ENCODE data around the gene MYO5B.

Gene MYO5B

GRCh38 chr18:50187659-50188058 is 7.3 kb downstream of the MYO5B start:
- no peak for DNase-seq

DNA sequence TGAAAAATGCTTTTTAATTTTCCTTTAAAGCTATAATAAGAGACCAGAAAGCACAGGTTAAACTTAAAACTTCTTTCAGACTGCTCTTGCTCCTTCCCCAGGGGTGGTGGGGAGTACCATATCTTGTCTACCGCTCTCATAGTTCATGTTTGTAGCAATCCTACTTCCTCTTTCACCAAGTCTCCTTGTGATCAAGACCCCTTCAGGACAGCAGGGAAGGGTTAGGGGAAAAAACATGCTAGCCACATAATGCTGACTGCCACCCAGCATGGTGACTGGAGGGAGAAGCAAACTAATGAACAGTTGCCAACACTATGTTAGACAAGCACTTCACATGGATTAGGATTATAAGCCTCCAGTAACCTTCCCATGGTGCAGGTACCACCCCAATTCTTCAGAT is 8.6 kb downstream of the MYO5B start:
- DNase-seq, result no peak

DNA sequence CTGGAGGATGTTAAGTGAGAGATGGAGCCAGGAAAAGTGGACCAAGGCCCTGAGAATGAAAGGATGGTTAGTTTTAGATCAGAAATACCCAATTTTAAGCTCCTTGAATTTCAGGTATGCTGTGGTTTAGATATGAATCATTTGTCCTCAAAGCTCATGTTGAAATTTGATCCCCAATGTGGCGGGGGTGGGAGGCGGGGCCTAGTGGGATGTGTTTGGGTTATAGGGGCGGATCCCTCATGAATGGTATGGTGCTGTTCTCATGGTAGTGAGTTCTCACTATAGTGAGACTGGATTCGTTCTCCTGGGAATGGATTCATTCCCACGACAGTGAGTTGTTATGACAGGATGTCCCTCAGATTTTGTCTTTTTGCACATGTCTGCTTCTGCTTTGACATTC is 11.4 kb downstream of the MYO5B start:
- no peak for DNase-seq

DNA sequence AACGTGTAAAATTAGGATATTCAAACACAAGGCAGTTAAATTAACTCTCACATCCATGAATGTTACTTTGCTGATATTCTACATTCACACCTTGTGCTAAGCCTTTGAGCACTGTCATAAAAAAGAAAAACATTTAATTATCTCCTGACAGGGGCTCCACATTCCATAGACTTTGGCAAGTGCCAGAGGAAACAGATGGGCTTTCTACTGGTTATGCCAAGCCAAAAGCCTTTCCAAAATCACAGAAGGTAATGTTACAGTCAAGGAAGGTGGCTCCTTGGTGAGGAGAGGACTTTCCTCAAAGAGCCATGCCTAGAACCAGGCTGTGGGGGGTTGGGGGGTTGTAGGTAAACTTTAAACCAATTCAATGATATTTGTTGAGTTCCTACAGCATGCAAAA is 12.4 kb downstream of the MYO5B start:
- DNase-seq, result no peak

- DNase-seq, result no peak
These were observed 13.4 kb downstream of the MYO5B start for GRCh38 chr18:50181590-50181989.

- no peak for DNase-seq
These were observed 15.5 kb downstream of the MYO5B start for GRCh38 chr18:50179465-50179864.

GRCh38 chr18:50177294-50177992 is 17.5 kb downstream of the MYO5B start:
- DNase-seq, result no peak

- DNase-seq, result no peak
These were observed 22.6 kb downstream of the MYO5B start for GRCh38 chr18:50172367-50172766.

- DNase-seq, result no peak
These were observed 23.5 kb downstream of the MYO5B start for GRCh38 chr18:50171406-50171805.

- DNase-seq, result no peak
These were observed 24.9 kb downstream of the MYO5B start for GRCh38 chr18:50170004-50170403.

GRCh38 chr18:50169149-50169548 is 25.8 kb downstream of the MYO5B start:
- DNase-seq, result no peak

GRCh38 chr18:50167966-50168365 is 27.0 kb downstream of the MYO5B start:
- DNase-seq, result no peak

DNA sequence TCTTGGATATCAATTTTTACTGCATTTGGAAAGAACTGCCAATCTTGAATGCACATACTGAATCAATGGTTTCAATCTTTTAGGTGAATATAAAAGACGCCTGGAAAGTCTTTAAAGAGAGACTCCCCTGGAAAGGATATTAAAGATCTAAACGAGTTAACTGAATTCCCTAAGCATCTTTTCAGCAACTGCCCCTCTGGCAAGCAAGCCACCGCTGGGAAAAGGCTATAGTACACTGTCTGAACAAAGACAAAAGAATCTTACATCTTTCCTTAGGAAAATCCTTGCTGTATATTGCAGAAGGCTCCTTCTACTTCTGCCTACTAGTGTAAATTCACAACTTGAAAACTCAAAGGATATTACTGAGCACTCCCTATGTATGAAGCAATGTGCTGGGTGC is 28.0 kb downstream of the MYO5B start:
- DNase-seq, result no peak

DNA sequence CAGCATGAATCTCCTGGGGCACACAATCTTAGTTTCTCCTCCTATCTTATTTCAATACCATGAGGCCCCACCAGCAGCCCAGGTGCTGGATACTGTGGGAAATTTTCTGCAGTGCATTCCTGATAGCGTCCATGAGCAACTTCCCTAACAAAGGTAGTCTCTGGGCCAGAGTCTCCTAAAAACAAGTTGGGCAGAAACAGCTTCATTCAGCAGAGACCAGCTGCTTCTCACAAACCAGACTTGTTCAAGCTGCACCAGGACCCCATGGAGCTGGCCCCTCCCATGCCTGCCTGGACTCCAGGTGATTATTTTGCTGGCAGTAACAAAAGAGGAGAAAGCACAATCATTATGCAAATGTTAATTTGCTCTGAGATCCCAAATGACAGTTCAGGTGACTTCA is 31.4 kb downstream of the MYO5B start:
- no peak for DNase-seq

DNA sequence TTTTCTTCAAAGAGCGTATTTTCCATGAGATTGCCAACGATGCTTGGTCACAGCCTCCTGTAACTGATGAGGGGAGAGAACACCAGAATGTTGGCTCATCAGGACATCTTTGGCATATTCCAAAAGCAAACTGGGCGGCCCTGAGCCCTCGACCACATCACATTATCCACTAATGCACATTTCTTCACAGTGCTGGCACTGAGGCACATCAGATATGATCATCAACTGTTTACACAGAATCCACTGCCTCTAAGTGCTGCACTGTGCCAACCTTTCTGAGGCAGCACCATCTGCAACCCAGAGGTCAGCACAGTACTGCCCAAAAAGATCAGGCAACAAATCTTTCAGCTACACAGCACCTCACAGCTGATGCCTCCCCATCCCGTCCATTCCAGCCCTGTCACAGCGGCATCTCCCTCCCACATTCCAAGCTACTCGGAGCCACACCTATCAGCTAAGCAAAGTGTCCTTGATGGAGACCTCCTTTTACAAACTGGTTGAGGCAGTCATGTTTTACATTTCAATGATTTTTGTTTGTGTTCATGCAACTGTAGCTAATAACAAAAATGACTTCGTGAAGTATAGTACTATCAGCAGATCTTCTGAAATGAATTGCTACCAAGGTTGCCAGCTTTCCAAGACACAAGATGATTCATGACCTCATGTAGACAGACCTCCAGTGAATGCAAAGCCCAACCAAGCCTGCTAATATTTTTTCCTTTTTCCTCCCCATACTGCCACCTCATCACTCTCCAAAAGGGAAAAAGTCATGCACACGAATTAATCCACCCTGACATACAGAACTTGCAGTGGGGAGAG is 32.3 kb downstream of the MYO5B start:
- no peak for DNase-seq

DNA sequence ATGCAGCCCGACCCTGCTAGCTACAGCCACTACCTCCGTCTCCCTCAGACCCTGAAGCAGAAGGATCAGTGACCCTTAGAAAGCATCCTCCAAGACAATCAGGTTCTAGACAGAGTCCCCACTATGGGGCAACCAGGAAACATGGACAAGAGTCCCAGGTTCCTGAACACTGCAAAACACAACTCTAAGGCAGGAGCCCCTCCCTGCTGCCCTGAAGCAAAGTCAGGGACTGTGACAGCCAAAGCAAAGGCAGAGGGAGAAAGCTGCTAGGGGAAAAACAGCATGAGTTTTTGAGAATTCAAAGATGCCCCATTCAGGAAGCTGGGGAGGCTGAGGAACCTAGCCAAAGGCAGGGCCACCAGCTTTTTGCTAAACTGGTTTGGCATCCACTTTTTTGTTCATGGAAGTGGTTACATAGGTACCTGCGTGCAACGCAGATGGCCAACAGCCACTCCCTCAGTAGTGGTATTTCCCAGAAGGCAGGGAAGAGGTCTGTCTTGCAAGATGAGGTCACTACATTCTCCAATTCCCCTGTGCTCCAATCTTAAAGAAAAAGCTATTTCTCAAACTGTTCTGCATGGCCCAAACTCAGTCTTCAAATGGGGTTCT is 33.2 kb downstream of the MYO5B start:
- no peak for DNase-seq

DNA sequence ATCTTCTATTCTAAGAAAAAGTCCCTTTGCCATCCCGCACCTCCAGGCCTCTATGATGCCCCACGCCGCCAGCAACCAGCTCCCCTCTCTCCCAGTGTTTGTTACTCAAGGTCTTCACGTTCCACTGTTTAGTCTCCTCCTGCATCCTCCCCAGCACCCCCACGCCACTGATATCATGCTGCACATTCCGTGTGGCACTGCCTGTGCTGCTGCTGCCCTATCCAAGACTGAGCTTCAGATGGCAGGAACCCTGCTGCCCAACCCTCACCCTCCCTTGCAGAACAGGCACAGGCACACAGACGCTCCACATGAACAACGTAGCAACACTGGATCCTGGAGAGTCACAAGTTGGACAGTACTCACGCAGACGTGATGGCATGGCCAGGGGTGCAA is 35.3 kb downstream of the MYO5B start:
- DNase-seq, result no peak

GRCh38 chr18:50158866-50159653 is 35.9 kb downstream of the MYO5B start:
- no peak for DNase-seq

GRCh38 chr18:50155406-50155805 is 39.5 kb downstream of the MYO5B start:
- DNase-seq, result no peak

GRCh38 chr18:50154420-50154819 is 40.5 kb downstream of the MYO5B start:
- no peak for DNase-seq

DNA sequence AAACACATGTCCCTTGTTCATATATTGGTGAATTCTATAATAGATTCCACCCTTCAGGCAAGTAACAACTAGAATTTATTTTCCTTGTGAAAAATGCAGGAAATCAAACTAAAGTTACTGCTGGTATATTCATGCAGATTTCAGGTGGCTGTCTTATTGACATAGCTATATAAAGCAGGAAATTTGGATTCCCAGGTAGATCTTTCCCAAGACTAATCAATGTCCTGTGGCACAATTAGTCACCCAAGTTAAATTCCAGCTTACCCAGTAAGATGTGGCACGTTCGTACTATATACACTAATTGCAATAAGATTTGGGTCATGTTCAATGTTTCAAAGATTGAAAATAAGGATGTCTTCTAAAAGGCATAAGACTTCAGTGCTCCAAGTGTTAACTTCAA is 42.0 kb downstream of the MYO5B start:
- DNase-seq, result no peak

GRCh38 chr18:50151926-50152325 is 43.0 kb downstream of the MYO5B start:
- DNase-seq, result no peak

GRCh38 chr18:50144540-50144939 is 50.4 kb downstream of the MYO5B start:
- no peak for DNase-seq
